GM12891 (cell line): ENCODE measurements around the gene SAMD9.

Experiments used
- PAX5 ChIP-seq: IDR thresholded peaks from 2 replicates; pipeline ENCODE4 v1.6.1; 2011; ENCODE audit warnings: low read length, moderate library complexity, mild to moderate bottlenecking; ENCODE audit not compliant: insufficient read depth, severe bottlenecking
- POLR2A ChIP-seq: IDR thresholded peaks from 2 replicates; pipeline ENCODE4 v1.6.1; 2011; ENCODE audit warnings: low read depth, low read length, control low read depth
- POLR2AphosphoS5 ChIP-seq: IDR thresholded peaks from 2 replicates; pipeline ENCODE4 v1.6.1; 2011; ENCODE audit warnings: low read depth, low read length, control low read depth
- POU2F2 ChIP-seq: IDR thresholded peaks from 2 replicates; pipeline ENCODE4 v1.6.1; 2011; ENCODE audit warnings: low read depth, mild to moderate bottlenecking, control low read depth, low read length, moderate library complexity
- TAF1 ChIP-seq: IDR thresholded peaks from 2 replicates; pipeline ENCODE4 v1.6.1; 2011; ENCODE audit warnings: low read depth, low read length, control low read depth

GRCh38 chr7:93138576-93138975 is 20.8 kb upstream of the SAMD9 start:
- TF ChIP-seq POLR2A (no peak), POLR2AphosphoS5 (no peak), TAF1 (no peak), POU2F2 (no peak), PAX5 (no peak)
